SK-N-SH treated with all-trans-retinoic acid at 6 μM for 48 hours (cell line): Measurements from ENCODE around the gene PPFIA1.

Experiments used
- ATAC-seq: fragments of 200-7000 bp; cut with Tn5 transposase; 3 replicates; pipeline ENCODE4 v1.9.1; 2020; ENCODE audit warnings: mild to moderate bottlenecking, moderate library complexity
- ARNTL ChIP-seq: fragments of 450-650 bp; formaldehyde crosslinking; IDR thresholded peaks from 2 replicates; pipeline ENCODE4 v1.5.0; 2020; ENCODE audit warnings: low read depth, mild to moderate bottlenecking, moderate library complexity, borderline replicate concordance
- BACH2 ChIP-seq: fragments of 250-450 bp; sonication (Bioruptor Pico); IDR thresholded peaks from 2 replicates; pipeline ENCODE4 v1.9.0; 2021; ENCODE audit warnings: mild to moderate bottlenecking, borderline replicate concordance
- CREB5 ChIP-seq: fragments of 250-450 bp; sonication (Bioruptor Pico); IDR thresholded peaks from 2 replicates; pipeline ENCODE4 v1.5.1; 2020; ENCODE audit warnings: low read depth, mild to moderate bottlenecking, moderate library complexity
- CSRNP3 ChIP-seq: fragments of 250-450 bp; sonication (Bioruptor Pico); IDR thresholded peaks from 2 replicates; pipeline ENCODE4 v1.5.1; 2021; ENCODE audit warnings: mild to moderate bottlenecking, moderate library complexity
- ESRRG ChIP-seq: fragments of 250-450 bp; sonication (Bioruptor Pico); IDR thresholded peaks from 2 replicates; pipeline ENCODE4 v1.6.1; 2021; ENCODE audit warnings: mild to moderate bottlenecking
- GLIS3 ChIP-seq: fragments of 250-450 bp; sonication (Bioruptor Pico); IDR thresholded peaks from 2 replicates; pipeline ENCODE4 v1.5.0; 2020; ENCODE audit warnings: mild to moderate bottlenecking, moderate library complexity
- ISL1 ChIP-seq: fragments of 250-450 bp; sonication (Bioruptor Pico); IDR thresholded peaks from 2 replicates; pipeline ENCODE4 v2.1.2; 2022; ENCODE audit warnings: mild to moderate bottlenecking, moderate library complexity
- RARB ChIP-seq: fragments of 250-450 bp; sonication (Bioruptor Pico); IDR thresholded peaks from 2 replicates; pipeline ENCODE4 v1.8.0; 2021; ENCODE audit warnings: mild to moderate bottlenecking, moderate library complexity
- SNAI2 ChIP-seq: fragments of 250-450 bp; sonication (Bioruptor Pico); IDR thresholded peaks from 2 replicates; pipeline ENCODE4 v1.5.0; 2020; ENCODE audit warnings: mild to moderate bottlenecking, moderate library complexity
- TCF4 ChIP-seq: fragments of 250-450 bp; sonication (Bioruptor Pico); IDR thresholded peaks from 2 replicates; pipeline ENCODE4 v1.8.0; 2021; ENCODE audit warnings: mild to moderate bottlenecking, moderate library complexity, borderline replicate concordance
- TOX ChIP-seq: fragments of 250-450 bp; sonication (Bioruptor Pico); IDR thresholded peaks from 2 replicates; pipeline ENCODE4 v1.8.0; 2021; ENCODE audit warnings: mild to moderate bottlenecking, moderate library complexity, borderline replicate concordance
- TSHZ2 ChIP-seq: fragments of 250-450 bp; sonication (Bioruptor Pico); IDR thresholded peaks from 2 replicates; pipeline ENCODE4 v1.5.0; 2020; ENCODE audit warnings: mild to moderate bottlenecking, moderate library complexity
- ZC3H10 ChIP-seq: fragments of 250-450 bp; sonication (Bioruptor Pico); IDR thresholded peaks from 2 replicates; pipeline ENCODE4 v1.5.1; 2021; ENCODE audit warnings: mild to moderate bottlenecking, moderate library complexity
- ZFP3 ChIP-seq: fragments of 250-450 bp; sonication (Bioruptor Pico); IDR thresholded peaks from 2 replicates; pipeline ENCODE4 v1.5.0; 2020; ENCODE audit warnings: mild to moderate bottlenecking, moderate library complexity
- ZFP30 ChIP-seq: fragments of 450-650 bp; formaldehyde crosslinking; IDR thresholded peaks from 2 replicates; pipeline ENCODE4 v1.5.0; 2022; ENCODE audit warnings: mild to moderate bottlenecking, moderate library complexity
- ZNF70 ChIP-seq: fragments of 450-650 bp; formaldehyde crosslinking; IDR thresholded peaks from 2 replicates; pipeline ENCODE4 v1.5.0; 2020; ENCODE audit warnings: mild to moderate bottlenecking, moderate library complexity
- ZNF8 ChIP-seq: fragments of 450-650 bp; formaldehyde crosslinking; IDR thresholded peaks from 2 replicates; pipeline ENCODE4 v1.5.0; 2020; ENCODE audit warnings: mild to moderate bottlenecking, moderate library complexity
- TF ChIP-seq, protein P1 (sequence below): fragments of 250-450 bp; sonication (Bioruptor Pico); IDR thresholded peaks from 2 replicates; pipeline ENCODE4 v1.8.0; 2021; ENCODE audit warnings: low read depth, mild to moderate bottlenecking, moderate library complexity, borderline replicate concordance

Gene PPFIA1

GRCh38 chr11:70402016-70402415, 131.5 kb downstream of the PPFIA1 start:
- no peak for ATAC-seq
- no peak for TF ChIP-seq CSRNP3 (CRISPR knock-in tag)
- no peak for TF ChIP-seq ISL1 (CRISPR knock-in tag)
- no peak for TF ChIP-seq ZFP3
- TF ChIP-seq GLIS3 = no peak
- no peak for TF ChIP-seq TSHZ2 (CRISPR knock-in tag)
- TF ChIP-seq ESRRG (CRISPR knock-in tag) = no peak
- TF ChIP-seq, protein P1, sequence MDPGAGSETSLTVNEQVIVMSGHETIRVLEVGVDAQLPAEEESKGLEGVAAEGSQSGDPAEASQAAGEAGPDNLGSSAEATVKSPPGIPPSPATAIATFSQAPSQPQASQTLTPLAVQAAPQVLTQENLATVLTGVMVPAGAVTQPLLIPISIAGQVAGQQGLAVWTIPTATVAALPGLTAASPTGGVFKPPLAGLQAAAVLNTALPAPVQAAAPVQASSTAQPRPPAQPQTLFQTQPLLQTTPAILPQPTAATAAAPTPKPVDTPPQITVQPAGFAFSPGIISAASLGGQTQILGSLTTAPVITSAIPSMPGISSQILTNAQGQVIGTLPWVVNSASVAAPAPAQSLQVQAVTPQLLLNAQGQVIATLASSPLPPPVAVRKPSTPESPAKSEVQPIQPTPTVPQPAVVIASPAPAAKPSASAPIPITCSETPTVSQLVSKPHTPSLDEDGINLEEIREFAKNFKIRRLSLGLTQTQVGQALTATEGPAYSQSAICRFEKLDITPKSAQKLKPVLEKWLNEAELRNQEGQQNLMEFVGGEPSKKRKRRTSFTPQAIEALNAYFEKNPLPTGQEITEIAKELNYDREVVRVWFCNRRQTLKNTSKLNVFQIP = no peak

- ATAC-seq = no peak
These were observed 132.2 kb downstream of the PPFIA1 start for GRCh38 chr11:70402685-70403084.

DNA sequence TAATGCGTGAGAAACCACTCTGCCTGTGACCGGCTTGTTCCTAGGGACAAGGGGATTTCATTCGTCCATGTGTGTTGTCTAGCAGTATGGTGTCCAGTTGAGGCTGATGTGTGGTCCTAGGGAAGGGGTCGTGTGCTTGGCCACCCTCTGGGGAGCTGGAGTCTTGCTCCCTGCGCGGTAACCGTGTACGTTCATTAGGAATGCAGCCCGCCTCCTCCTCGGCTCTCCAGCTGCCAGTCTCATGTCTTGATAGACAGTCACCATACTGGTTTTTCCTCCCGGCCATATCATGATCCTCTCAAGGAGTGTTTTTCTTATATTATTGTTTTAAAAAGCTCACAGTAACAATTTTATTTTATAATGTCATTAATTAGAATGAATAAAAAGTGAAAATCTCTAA, 133.8 kb downstream of the PPFIA1 start:
- ATAC-seq = no peak
- TF ChIP-seq RARB (CRISPR knock-in tag) (no peak), ZNF8 (CRISPR knock-in tag) (no peak), CREB5 (CRISPR knock-in tag) (no peak), ZFP30 (CRISPR knock-in tag) (no peak), CSRNP3 (CRISPR knock-in tag) (no peak), GLIS3 (no peak), ZNF70 (CRISPR knock-in tag) (no peak), BACH2 (CRISPR knock-in tag) (no peak)

More at GRCh38 chr11:70402685-70403084, 132.2 kb downstream of the PPFIA1 start:
- TF ChIP-seq TOX (no peak), ARNTL (CRISPR knock-in tag) (no peak), SNAI2 (CRISPR knock-in tag) (no peak), ESRRG (CRISPR knock-in tag) (no peak), ZNF8 (CRISPR knock-in tag) (no peak), ZFP3 (no peak), ISL1 (CRISPR knock-in tag) (no peak), GLIS3 (no peak), ZFP30 (CRISPR knock-in tag) (no peak), ZC3H10 (CRISPR knock-in tag) (no peak)
- TF ChIP-seq, protein P1 = no peak

GRCh38 chr11:70405679-70406395, 135.3 kb downstream of the PPFIA1 start:
- TF ChIP-seq ISL1 (CRISPR knock-in tag) (no peak), RARB (CRISPR knock-in tag) (no peak), ZNF8 (CRISPR knock-in tag) (no peak), CREB5 (CRISPR knock-in tag) (no peak), ESRRG (CRISPR knock-in tag) (no peak), ZNF70 (CRISPR knock-in tag) (no peak), TCF4 (CRISPR knock-in tag) (no peak)
- no peak for ATAC-seq
